ENCODE results near the gene PAPLN.

The PAPLN gene

GRCh38 chr14:73217411-73217810, 19.9 kb upstream of the PAPLN start:
- TF ChIP-seq POLR2A (IDR thresholded peaks at IDR 0.05; ENCODE audit: low read depth, low read length): no peak
- no peak for DNase-seq (ENCODE audit: insufficient read length, low spot score)
- no peak for FAIRE-seq

GRCh38 chr14:73220061-73220460, 17.2 kb upstream of the PAPLN start:
- no peak for DNase-seq (ENCODE audit: insufficient read length, low spot score)
- FAIRE-seq: no peak
- no peak for TF ChIP-seq POLR2A (IDR thresholded peaks at IDR 0.05; ENCODE audit: low read depth, low read length)

- DNase-seq (ENCODE audit: insufficient read length, low spot score): no peak
- no peak for FAIRE-seq
- TF ChIP-seq POLR2A (IDR thresholded peaks at IDR 0.05; ENCODE audit: low read depth, low read length): no peak
Observed at GRCh38 chr14:73220634-73221033, 16.7 kb upstream of the PAPLN start.

GRCh38 chr14:73221945-73222344, 15.4 kb upstream of the PAPLN start:
- DNase-seq (ENCODE audit: insufficient read length, low spot score) (no peak), FAIRE-seq (no peak)
- TF ChIP-seq POLR2A (IDR thresholded peaks at IDR 0.05; ENCODE audit: low read depth, low read length): no peak

- DNase-seq (ENCODE audit: insufficient read length, low spot score): no peak
- no peak for FAIRE-seq
- no peak for TF ChIP-seq POLR2A (IDR thresholded peaks at IDR 0.05; ENCODE audit: low read depth, low read length)
Observed at GRCh38 chr14:73223049-73223448, 14.3 kb upstream of the PAPLN start.

- TF ChIP-seq POLR2A (IDR thresholded peaks at IDR 0.05; ENCODE audit: low read depth, low read length): no peak
- DNase-seq (ENCODE audit: insufficient read length, low spot score) (no peak), FAIRE-seq (no peak)
Observed at GRCh38 chr14:73225496-73225895, 11.8 kb upstream of the PAPLN start.

- no peak for TF ChIP-seq POLR2A (IDR thresholded peaks at IDR 0.05; ENCODE audit: low read depth, low read length)
- FAIRE-seq: peak; percentile 48
- peak; percentile 81 for DNase-seq (ENCODE audit: insufficient read length, low spot score)
Observed at GRCh38 chr14:73227812-73228781, 9.2 kb upstream of the PAPLN start.

- no peak for TF ChIP-seq POLR2A (IDR thresholded peaks at IDR 0.05; ENCODE audit: low read depth, low read length)
- no peak for FAIRE-seq
- no peak for DNase-seq (ENCODE audit: insufficient read length, low spot score)
Observed at GRCh38 chr14:73230051-73230450, 7.3 kb upstream of the PAPLN start.

GRCh38 chr14:73231981-73232851, 5.1 kb upstream of the PAPLN start:
- TF ChIP-seq POLR2A (IDR thresholded peaks at IDR 0.05; ENCODE audit: low read depth, low read length): no peak
- FAIRE-seq: no peak
- no peak for DNase-seq (ENCODE audit: insufficient read length, low spot score)

GRCh38 chr14:73232984-73233383, 4.3 kb upstream of the PAPLN start:
- FAIRE-seq: no peak
- no peak for TF ChIP-seq POLR2A (IDR thresholded peaks at IDR 0.05; ENCODE audit: low read depth, low read length)
- DNase-seq (ENCODE audit: insufficient read length, low spot score): no peak

- no peak for TF ChIP-seq POLR2A (IDR thresholded peaks at IDR 0.05; ENCODE audit: low read depth, low read length)
- DNase-seq (ENCODE audit: insufficient read length, low spot score) (no peak), FAIRE-seq (no peak)
Observed at GRCh38 chr14:73233564-73233963, 3.7 kb upstream of the PAPLN start.

- TF ChIP-seq POLR2A (IDR thresholded peaks at IDR 0.05; ENCODE audit: low read depth, low read length): no peak
- no peak for FAIRE-seq
- peak; percentile 7 for DNase-seq (ENCODE audit: insufficient read length, low spot score)
Observed at GRCh38 chr14:73234029-73234428, 3.3 kb upstream of the PAPLN start.

- FAIRE-seq: no peak
- peak; percentile 33 for DNase-seq (ENCODE audit: insufficient read length, low spot score)
- TF ChIP-seq POLR2A (IDR thresholded peaks at IDR 0.05; ENCODE audit: low read depth, low read length): no peak
Observed at GRCh38 chr14:73234586-73235394, 2.5 kb upstream of the PAPLN start.

Measured in H54 (cell line).